GM10248 (cell line): ENCODE measurements around the gene SLC39A3.

Experiments
- CTCF ChIA-PET: fragments of 300-600 bp; sonication (Branson Sonifier 250); formaldehyde crosslinking; extraction: SDS; loops from one replicate; lab custom pipeline; 2021; ENCODE audit warnings: antibody characterized with exemption; lab: Yijun Ruan, JAX
- POLR2A ChIA-PET: fragments of 350-650 bp; sonication (Branson Sonifier 250); formaldehyde crosslinking; extraction: SDS; loops from one replicate; lab custom pipeline; 2020; ENCODE audit warnings: antibody characterized with exemption; lab: Yijun Ruan, JAX
- DNase-seq: peaks from one replicate; pipeline ENCODE4 v3.0.0; 2012; ENCODE audit errors: extremely low spot score
- TF ChIP-seq, protein P1 (sequence below): IDR thresholded peaks from 2 replicates; pipeline ENCODE4 v1.5.1; 2012; ENCODE audit warnings: mild to moderate bottlenecking, low read depth; ENCODE audit errors: extremely low read depth, missing control alignments, control extremely low read depth

The SLC39A3 gene

DNA sequence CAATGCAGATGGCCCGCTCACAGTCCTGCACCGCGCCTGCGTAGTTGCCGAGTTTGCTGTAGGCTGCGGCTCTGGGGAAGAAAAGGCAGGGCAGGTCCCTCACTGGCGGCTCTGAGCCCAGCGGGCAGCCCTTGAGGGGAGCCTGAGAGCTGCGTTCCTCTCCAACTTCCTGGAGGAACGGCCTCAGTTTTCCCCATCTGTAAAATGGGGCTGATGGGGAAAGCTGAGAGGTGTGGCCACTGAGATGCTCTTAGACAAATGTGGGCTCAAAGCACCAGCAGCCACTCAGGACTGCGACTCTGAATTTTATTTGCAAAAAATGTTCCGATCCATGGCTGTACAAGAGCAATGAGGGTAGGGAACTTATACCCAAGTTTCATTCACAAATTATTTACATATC, 23.9 kb upstream of the SLC39A3 start:
- DNase-seq = no peak
- TF ChIP-seq, protein P1, sequence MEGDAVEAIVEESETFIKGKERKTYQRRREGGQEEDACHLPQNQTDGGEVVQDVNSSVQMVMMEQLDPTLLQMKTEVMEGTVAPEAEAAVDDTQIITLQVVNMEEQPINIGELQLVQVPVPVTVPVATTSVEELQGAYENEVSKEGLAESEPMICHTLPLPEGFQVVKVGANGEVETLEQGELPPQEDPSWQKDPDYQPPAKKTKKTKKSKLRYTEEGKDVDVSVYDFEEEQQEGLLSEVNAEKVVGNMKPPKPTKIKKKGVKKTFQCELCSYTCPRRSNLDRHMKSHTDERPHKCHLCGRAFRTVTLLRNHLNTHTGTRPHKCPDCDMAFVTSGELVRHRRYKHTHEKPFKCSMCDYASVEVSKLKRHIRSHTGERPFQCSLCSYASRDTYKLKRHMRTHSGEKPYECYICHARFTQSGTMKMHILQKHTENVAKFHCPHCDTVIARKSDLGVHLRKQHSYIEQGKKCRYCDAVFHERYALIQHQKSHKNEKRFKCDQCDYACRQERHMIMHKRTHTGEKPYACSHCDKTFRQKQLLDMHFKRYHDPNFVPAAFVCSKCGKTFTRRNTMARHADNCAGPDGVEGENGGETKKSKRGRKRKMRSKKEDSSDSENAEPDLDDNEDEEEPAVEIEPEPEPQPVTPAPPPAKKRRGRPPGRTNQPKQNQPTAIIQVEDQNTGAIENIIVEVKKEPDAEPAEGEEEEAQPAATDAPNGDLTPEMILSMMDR = no peak
- ChIA-PET POLR2A (no interaction called here), CTCF (interaction anchor here (1.2 kb wide), 1 partner anchor 14 kb away, joined by 4 read pairs; no protein-coding TSS in a partner anchor)

DNA sequence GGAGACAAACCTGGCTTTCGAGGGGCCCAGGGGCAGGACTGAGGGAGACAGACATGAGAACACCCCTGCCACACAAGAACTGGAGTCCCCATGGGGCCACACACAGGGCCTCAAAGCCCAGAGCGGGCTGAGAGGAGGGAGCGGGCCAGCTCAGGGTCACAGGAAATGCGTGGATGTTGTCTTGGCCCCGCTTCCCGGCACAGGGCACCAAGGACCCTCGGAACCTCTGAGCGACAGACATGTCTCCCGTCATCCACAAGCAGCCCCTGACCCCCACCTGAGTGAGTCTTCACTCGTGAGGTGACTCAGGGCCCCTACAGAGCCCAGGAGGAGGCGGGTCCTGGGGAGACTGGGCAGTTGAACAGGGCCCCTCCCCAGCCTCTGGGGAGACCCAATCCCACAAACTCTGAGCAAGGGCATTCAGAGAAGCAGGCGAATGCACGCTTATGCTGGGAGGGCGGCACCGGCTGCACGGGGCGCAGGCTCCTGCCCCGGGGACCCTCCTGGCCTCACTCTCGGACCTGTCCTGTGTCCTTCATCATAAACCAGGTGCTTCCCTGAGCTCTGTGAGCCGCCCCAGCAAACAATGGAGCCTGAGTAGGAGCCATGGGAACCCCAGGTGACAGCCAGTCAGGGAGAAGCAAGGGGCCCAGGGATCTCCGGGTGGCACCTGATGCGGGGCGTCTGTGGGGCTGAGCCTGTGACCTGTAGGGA, 23.1 kb upstream of the SLC39A3 start:
- no peak for DNase-seq
- ChIA-PET CTCF (interaction anchor here (0.8 to 1.2 kb wide), 3 partner anchors 13 to 110 kb away, joined by 3 to 4 read pairs (median 4); no protein-coding TSS in a partner anchor), POLR2A (no interaction called here)
- TF ChIP-seq, protein P1 = no peak

DNA sequence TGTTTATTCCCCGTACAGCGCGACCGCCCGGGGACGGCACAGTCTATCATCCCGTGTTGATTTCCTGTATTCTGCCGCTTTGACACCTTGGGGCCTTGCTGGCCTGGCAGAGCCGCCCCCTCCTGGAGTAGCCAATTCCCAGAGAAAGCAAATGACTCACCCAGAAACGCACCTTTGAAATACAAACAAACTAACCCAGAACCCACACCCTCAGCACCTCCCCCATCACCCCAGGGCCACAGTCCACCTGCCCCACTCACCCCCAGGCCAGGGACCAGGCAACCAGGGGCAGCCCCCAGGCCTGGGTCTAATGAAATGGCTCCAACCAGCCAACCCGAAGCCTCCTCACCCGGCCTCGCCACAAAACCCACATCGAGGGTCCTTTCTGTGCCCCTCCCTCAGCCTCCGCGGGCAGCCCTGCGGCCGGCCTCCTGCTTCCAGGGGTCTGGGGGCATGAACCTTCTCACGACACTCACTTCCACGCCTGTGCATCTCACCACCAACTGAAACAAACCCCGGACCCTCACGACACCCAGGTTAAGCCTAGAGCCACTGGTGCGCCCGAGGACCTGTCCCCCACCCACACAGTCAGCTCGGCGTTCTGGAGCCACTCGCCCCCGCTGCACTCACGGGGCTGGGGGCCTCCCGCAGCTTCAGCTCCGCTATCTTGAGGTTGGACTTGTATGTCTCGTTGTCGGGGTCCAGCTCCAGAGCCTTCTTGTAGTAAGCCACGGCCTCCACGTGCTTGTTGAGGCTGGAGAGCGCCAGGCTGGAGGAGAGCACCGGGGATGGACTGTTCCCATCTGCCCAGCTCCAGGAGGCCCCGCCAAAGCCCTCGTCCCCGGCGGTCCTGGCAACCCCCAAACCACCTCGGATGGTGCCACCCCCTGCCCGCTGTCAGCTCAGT, 22.3 kb upstream of the SLC39A3 start:
- TF ChIP-seq, protein P1 = no peak
- CTCF ChIA-PET = interaction anchor here (0.8 to 1.0 kb wide), 2 partner anchors 12 to 109 kb away, joined by 3 to 4 read pairs; no protein-coding TSS in a partner anchor
- POLR2A ChIA-PET = no interaction called here

DNA sequence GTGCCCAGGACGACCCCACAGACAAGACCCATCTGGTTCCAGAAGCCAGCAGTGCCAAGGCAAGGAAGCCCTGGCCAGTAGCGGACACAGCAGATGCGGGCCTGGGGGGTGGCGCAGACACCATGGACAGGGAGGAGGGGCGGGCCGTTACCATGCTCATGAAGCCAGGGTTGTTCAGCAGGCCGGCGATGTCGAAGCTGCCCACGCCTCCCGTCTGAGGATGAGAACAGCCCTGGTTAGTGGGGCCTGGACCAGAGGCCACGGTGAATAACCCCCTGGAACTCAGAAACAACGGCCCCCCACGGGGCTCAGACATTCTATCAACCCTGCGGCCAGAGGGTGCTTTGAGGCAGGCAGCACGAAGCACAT, 21.5 kb upstream of the SLC39A3 start:
- CTCF ChIA-PET = no interaction called here
- TF ChIP-seq, protein P1 = no peak
- no peak for DNase-seq
- POLR2A ChIA-PET = no interaction called here

More for the DNA sequence above, 22.3 kb upstream of the SLC39A3 start:
- no peak for DNase-seq

DNA sequence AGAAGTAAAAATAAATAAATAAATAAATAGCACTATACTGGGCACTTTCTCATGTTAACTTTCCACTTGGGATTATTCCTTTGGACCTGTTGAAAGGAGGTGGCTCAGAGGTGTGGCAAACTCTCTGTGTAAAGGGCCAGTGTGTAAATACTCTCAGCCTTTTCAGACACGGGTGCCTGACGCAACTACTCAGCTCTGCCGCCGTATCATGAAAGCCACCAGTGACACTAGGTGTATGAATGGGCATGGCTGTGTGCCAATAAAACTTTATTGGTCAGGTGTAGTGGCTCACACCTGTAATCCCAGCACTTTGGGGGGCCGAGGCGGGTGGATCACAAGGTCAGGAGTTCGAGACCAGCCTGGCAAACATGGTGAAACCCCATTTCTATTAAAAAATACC, 20.1 kb upstream of the SLC39A3 start:
- TF ChIP-seq, protein P1 = no peak
- DNase-seq = no peak
- CTCF ChIA-PET = interaction anchor here (2.7 kb wide), 1 partner anchor 10 kb away, joined by 13 read pairs; no protein-coding TSS in a partner anchor
- POLR2A ChIA-PET = no interaction called here

DNA sequence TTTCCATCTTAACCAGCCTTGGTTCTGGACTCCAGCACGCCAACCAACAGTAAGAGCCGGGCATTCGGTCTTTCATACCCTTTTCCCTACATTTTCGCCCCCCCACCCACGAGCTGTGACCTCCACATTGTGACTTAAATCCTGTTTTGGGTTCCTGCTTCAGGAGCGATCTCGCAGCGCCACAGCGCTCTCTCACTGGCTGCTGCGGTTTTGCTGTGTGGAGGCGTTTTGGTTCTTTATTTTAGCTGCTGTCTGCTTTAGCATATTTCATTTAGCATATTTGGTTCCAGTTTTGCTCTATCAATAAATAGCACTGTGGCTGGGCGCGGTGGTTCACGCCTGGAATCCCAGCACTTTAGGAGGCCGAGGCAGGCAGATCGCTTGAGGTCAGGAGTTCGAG, 19.5 kb upstream of the SLC39A3 start:
- TF ChIP-seq, protein P1 = no peak
- no peak for DNase-seq
- ChIA-PET CTCF (interaction anchor here (1.1 to 2.7 kb wide), 2 partner anchors 10 to 32 kb away, joined by 3 to 13 read pairs; no protein-coding TSS in a partner anchor), POLR2A (no interaction called here)
